ENCODE data around the gene INSRR.
A peak's percentile ranks its signal among the peaks of the same experiment; 100 is the strongest.

Gene INSRR

DNA sequence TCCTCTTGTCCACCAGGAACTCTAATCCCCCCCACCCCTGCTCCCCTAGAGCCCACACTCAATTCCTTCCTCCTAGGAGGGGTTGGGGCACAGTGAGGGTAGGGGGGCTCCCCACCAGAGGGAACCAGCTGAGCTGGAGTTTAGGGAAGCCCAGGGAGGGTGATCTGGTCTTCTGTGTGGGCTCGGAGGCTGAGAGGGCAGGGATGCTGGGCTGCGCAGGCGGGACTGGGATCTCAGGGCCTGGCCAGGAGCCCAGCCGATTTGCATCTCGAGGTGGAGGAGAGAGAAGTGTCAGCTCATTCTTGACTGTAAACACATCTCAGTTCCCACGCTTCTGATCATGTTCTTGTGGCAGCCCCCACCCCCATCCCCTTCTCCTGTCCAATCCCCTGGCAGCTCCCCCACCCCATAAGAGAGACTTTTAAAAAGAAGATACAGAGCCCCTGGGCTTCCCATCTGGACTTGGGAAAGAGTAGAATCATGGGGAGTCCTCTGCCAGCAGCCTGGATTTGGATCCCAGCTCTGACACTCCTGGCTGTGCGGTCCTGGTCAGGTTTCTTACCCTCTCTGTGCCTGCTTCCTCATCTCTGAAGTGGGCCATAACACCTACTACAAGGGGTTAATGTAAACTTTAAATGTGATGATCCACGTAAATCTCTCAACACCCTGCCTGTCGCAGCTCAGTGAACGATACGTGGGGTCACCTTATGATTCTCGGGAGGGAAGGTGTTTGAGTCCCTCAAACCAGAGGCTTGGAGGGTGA, 41.2 kb upstream of the INSRR start:
- Histone ChIP-seq H3K4me1 (ENCODE audit: control insufficient read depth, insufficient read depth, low read length) (peaks cover 29% of the 10 kb centered on the region), H3K27me3 (ENCODE audit: control insufficient read depth, insufficient read depth, low read length) (peaks cover 18% of the 10 kb centered on the region), H3K4me2 (ENCODE audit: low read length) (no peak overlapping the region), H3K9me3 (replicated peaks; ENCODE audit: low read length) (no peaks in the 10 kb centered on the region), H3K9ac (ENCODE audit: low read depth, low read length) (no peak overlapping the region), H3K36me3 (ENCODE audit: insufficient read depth, low read length) (no peaks in the 10 kb centered on the region), H3K4me3 (ENCODE audit: low read length) (no peak overlapping the region)

DNA sequence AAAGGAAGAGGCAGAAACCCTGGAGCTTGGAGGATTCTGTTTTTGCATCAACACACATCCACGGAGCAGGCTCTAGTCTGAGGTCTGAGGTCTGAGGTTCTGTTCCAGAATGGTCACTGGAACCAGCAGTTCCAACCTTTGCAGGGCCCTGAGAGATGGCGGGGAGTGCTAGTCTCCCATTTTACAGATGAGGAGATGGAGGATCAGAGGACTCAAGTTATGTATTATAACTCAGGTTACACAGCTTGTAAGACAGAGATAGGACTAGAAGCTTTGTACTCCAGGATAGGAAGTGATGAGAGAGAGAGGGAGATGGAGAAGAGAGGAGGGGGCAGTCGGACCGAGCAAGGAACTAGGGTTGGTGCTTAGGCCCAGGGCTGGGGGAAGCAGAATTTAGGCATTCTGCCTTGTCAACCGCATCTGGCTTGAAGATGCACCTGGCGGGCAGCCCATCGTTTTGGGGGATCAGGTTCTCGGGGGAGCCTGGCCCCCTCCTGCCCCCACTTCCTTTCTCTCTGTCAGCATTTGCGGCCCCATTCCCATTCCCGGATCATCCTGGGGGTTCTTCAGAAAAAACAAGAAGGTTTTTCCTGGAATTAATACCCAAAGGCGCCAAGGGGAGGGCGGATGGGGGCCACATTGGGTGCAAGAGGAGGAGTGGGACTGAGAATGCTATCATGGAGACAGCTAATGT, 40.2 kb upstream of the INSRR start:
- Histone ChIP-seq H3K4me1 (ENCODE audit: control insufficient read depth, insufficient read depth, low read length) (peaks cover 29% of the 10 kb centered on the region), H3K36me3 (ENCODE audit: insufficient read depth, low read length) (no peaks in the 10 kb centered on the region), H3K9me3 (replicated peaks; ENCODE audit: low read length) (no peaks in the 10 kb centered on the region), H3K4me2 (ENCODE audit: low read length) (no peak overlapping the region), H3K27me3 (ENCODE audit: control insufficient read depth, insufficient read depth, low read length) (peaks cover 15% of the 10 kb centered on the region), H3K4me3 (ENCODE audit: low read length) (no peak overlapping the region), H3K9ac (ENCODE audit: low read depth, low read length) (no peak overlapping the region)

DNA sequence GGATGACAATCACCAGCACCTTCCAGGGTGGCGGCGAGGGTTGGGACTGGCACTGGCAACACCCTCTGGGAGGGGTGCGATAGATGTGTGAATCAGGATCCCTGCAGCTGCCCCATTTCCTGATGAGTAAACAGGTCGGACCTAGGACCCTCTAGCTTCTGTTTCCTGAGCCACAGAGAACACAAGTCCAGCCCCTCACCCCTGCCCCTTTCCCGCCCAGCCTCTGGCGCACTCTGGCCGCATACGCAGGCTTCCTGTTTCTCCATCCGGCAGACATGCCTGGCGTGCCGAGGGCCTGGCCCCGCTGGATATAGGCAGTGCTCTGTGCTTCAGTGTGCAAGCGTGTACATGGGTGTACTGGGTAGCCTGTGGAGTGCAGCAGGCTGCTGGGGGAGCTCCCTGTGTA, 39.2 kb upstream of the INSRR start:
- H3K9me3 ChIP-seq (replicated peaks; ENCODE audit: low read length), result no peaks in the 10 kb centered on the region
- peaks cover 11% of the 10 kb centered on the region for H3K27me3 ChIP-seq (ENCODE audit: control insufficient read depth, insufficient read depth, low read length)
- peaks cover 29% of the 10 kb centered on the region for H3K4me1 ChIP-seq (ENCODE audit: control insufficient read depth, insufficient read depth, low read length)
- no peak overlapping the region for H3K4me2 ChIP-seq (ENCODE audit: low read length)
- H3K36me3 ChIP-seq (ENCODE audit: insufficient read depth, low read length), result no peaks in the 10 kb centered on the region
- peak overlapping the region; percentile 10 for H3K9ac ChIP-seq (ENCODE audit: low read depth, low read length)
- H3K4me3 ChIP-seq (ENCODE audit: low read length), result no peak overlapping the region

DNA sequence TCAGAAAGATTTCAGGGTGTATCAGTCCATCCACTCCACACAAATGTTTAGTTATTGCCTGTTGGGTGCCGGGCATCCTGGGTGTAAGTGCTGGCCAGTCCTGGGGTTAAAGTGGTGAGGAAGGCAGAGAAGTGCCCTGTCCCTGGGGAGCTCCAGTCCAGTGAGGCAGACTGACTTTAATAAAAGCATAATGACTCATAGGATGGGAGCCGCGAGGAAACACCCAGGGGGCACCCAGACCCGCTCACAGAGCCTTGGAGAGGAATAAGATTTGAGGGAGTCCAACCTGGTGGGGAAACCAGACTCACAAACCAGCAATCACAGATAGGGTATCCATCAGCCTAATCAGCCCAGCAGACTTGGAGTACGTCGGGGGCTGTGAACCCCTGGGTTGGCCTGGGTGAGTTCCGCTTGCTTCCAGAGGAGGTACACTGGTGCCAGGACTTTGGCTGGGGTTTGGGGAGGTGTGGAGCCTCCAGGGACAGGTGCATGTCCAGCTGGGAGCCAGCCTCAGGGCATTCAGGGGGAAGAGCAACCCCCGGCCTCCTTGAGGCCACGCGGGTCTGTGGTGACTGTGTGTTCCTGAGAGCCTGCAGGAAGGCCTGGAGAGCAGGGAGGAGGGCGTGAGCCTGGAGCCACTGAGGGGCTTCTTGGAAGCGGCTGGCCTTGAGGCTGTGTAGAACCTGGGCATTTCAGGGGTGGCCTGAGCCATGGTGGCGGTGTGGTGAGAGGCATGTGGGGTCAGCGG, 38.3 kb upstream of the INSRR start:
- peak overlapping the region; percentile 68 for H3K4me2 ChIP-seq (ENCODE audit: low read length)
- H3K36me3 ChIP-seq (ENCODE audit: insufficient read depth, low read length), result no peaks in the 10 kb centered on the region
- H3K27me3 ChIP-seq (ENCODE audit: control insufficient read depth, insufficient read depth, low read length), result peaks cover 11% of the 10 kb centered on the region
- H3K4me1 ChIP-seq (ENCODE audit: control insufficient read depth, insufficient read depth, low read length), result peaks cover 34% of the 10 kb centered on the region
- H3K9ac ChIP-seq (ENCODE audit: low read depth, low read length), result peak overlapping the region; percentile 29
- H3K9me3 ChIP-seq (replicated peaks; ENCODE audit: low read length), result no peaks in the 10 kb centered on the region
- peak overlapping the region; percentile 30 for H3K4me3 ChIP-seq (ENCODE audit: low read length)

DNA sequence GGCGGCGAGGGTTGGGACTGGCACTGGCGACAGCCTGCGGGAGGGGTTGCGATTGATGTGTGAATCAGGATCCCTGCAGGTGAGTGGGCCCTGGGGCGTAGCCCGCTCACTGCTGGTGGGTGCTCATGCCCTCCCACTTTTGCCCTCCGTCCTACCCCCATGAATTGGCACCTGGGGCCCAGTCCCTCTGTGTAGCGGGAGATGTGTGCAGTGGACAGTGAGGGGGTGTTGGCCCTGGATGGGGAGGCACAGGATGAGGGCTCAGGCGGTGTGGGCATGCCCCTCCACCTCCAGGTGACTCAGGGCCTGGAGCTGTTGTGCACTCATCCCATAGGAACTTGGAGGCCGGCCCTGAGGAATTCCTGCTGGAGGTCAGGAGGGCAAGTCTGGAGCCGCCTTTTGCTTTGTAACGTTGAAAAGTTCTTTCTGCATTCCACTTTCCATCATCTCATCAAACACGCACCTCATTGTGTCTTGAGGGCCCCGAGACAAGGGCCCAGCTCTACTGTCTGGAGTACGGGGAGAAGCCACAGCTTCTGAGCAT, 37.6 kb upstream of the INSRR start:
- H3K9ac ChIP-seq (ENCODE audit: low read depth, low read length), result peak overlapping the region; percentile 29
- peak overlapping the region; percentile 30 for H3K4me3 ChIP-seq (ENCODE audit: low read length)
- H3K9me3 ChIP-seq (replicated peaks; ENCODE audit: low read length), result no peaks in the 10 kb centered on the region
- H3K27me3 ChIP-seq (ENCODE audit: control insufficient read depth, insufficient read depth, low read length), result peaks cover 15% of the 10 kb centered on the region
- peak overlapping the region; percentile 68 for H3K4me2 ChIP-seq (ENCODE audit: low read length)
- H3K36me3 ChIP-seq (ENCODE audit: insufficient read depth, low read length), result no peaks in the 10 kb centered on the region
- peaks cover 37% of the 10 kb centered on the region for H3K4me1 ChIP-seq (ENCODE audit: control insufficient read depth, insufficient read depth, low read length)

DNA sequence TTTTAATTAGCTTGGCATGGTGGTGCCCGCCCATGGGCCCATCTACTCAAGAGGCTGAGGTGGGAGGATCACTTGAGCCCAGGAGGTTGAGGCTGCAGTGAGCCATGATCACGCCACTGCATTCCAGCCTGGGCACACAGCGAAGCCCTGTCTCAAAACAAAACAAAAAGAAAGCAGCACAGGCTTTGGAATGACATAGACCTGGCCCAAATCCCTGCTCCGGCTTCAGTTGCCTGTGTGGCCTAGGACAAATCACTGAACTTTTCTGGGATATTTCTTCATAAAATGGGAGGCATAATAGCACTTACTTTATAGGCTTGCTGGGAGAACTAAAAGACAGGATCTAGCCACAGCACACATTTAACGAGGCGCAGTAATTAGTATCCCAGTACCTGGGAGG, 37.0 kb upstream of the INSRR start:
- Histone ChIP-seq H3K4me1 (ENCODE audit: control insufficient read depth, insufficient read depth, low read length) (peaks cover 37% of the 10 kb centered on the region), H3K9me3 (replicated peaks; ENCODE audit: low read length) (no peaks in the 10 kb centered on the region), H3K4me3 (ENCODE audit: low read length) (no peak overlapping the region), H3K4me2 (ENCODE audit: low read length) (no peak overlapping the region), H3K9ac (ENCODE audit: low read depth, low read length) (no peak overlapping the region), H3K36me3 (ENCODE audit: insufficient read depth, low read length) (no peaks in the 10 kb centered on the region), H3K27me3 (ENCODE audit: control insufficient read depth, insufficient read depth, low read length) (peaks cover 16% of the 10 kb centered on the region)

DNA sequence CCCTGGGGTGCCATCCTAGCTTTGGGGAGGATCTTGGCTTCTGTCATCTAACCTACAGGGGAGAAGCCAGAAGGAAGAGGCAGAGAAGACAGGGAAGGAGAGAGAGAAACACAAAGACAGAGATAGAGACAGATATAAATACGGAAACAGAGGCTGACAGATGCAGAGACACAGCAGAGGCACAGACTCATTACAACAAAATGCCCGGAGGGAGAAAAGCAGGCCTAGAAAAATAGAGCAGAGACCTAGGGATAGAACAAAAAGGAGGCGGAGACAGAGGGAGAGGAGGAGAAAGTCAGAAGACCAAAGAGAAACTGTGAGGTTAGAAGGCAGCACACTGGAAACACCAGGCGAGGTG, 36.5 kb upstream of the INSRR start:
- Histone ChIP-seq H3K9me3 (replicated peaks; ENCODE audit: low read length) (no peaks in the 10 kb centered on the region), H3K27me3 (ENCODE audit: control insufficient read depth, insufficient read depth, low read length) (peaks cover 12% of the 10 kb centered on the region), H3K4me1 (ENCODE audit: control insufficient read depth, insufficient read depth, low read length) (peaks cover 37% of the 10 kb centered on the region), H3K4me2 (ENCODE audit: low read length) (no peak overlapping the region), H3K36me3 (ENCODE audit: insufficient read depth, low read length) (no peaks in the 10 kb centered on the region), H3K9ac (ENCODE audit: low read depth, low read length) (no peak overlapping the region), H3K4me3 (ENCODE audit: low read length) (no peak overlapping the region)

DNA sequence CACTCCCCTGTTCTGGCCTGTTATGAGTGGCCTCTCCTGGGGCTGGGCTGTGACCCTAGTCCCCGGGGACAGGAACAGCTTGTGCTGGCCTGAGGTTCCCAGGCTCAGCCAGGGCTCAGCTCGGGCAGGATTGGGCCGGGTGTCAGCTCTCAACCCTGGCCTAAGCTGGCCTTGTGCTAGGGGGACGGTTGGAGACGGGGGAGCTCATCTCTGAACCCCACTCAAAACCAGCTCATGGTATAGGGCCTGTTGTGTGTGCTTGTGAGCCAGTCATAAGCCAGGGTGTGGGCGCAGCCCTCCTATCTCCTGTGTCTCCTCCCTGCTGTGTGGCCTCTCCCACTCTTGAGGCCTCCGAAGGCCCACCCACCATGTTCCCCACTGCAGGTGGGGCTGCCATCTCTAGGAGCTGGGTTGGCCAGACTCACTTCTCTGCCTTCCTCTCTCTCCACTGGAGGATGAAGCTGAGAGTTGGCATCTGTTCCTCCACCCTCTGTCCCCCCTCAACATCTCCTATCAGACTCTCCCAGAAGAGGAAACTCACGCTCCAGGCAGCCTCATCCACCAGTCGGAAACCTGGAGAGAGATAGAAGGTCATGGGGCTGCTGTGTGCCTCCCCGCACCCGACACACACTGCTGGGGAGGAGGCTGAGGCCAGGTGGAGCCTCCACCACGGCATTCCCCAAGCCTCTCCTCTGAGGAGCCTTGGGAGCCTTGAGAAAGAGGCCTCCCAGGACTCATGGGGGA, 36.0 kb upstream of the INSRR start:
- no peaks in the 10 kb centered on the region for H3K36me3 ChIP-seq (ENCODE audit: insufficient read depth, low read length)
- no peak overlapping the region for H3K4me2 ChIP-seq (ENCODE audit: low read length)
- H3K4me1 ChIP-seq (ENCODE audit: control insufficient read depth, insufficient read depth, low read length), result peaks cover 37% of the 10 kb centered on the region
- H3K4me3 ChIP-seq (ENCODE audit: low read length), result no peak overlapping the region
- no peak overlapping the region for H3K9ac ChIP-seq (ENCODE audit: low read depth, low read length)
- no peaks in the 10 kb centered on the region for H3K9me3 ChIP-seq (replicated peaks; ENCODE audit: low read length)
- peaks cover 11% of the 10 kb centered on the region for H3K27me3 ChIP-seq (ENCODE audit: control insufficient read depth, insufficient read depth, low read length)

DNA sequence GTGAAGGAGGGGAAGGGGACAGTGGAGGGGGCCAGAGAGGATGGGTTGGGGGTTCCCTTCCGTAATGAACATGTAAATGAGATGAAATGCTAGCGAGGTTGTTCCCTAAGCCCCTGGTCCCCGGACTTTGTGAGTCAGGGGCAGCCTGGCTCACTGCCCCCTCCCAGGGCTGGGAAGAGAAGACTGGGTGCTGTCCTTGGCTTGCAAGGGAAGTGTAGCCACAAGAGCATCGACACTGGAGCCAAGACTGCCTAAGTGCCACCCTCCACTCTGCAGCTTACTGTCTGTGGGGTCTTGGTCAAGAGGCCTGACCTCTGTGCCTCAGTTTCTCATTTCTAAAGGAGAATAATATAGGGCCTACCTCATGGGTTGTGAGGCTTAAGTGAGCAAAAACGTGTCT, 35.1 kb upstream of the INSRR start:
- Histone ChIP-seq H3K9me3 (replicated peaks; ENCODE audit: low read length) (no peaks in the 10 kb centered on the region), H3K36me3 (ENCODE audit: insufficient read depth, low read length) (no peaks in the 10 kb centered on the region), H3K4me3 (ENCODE audit: low read length) (no peak overlapping the region), H3K9ac (ENCODE audit: low read depth, low read length) (no peak overlapping the region), H3K27me3 (ENCODE audit: control insufficient read depth, insufficient read depth, low read length) (peaks cover 11% of the 10 kb centered on the region), H3K4me2 (ENCODE audit: low read length) (no peak overlapping the region), H3K4me1 (ENCODE audit: control insufficient read depth, insufficient read depth, low read length) (peaks cover 37% of the 10 kb centered on the region)

DNA sequence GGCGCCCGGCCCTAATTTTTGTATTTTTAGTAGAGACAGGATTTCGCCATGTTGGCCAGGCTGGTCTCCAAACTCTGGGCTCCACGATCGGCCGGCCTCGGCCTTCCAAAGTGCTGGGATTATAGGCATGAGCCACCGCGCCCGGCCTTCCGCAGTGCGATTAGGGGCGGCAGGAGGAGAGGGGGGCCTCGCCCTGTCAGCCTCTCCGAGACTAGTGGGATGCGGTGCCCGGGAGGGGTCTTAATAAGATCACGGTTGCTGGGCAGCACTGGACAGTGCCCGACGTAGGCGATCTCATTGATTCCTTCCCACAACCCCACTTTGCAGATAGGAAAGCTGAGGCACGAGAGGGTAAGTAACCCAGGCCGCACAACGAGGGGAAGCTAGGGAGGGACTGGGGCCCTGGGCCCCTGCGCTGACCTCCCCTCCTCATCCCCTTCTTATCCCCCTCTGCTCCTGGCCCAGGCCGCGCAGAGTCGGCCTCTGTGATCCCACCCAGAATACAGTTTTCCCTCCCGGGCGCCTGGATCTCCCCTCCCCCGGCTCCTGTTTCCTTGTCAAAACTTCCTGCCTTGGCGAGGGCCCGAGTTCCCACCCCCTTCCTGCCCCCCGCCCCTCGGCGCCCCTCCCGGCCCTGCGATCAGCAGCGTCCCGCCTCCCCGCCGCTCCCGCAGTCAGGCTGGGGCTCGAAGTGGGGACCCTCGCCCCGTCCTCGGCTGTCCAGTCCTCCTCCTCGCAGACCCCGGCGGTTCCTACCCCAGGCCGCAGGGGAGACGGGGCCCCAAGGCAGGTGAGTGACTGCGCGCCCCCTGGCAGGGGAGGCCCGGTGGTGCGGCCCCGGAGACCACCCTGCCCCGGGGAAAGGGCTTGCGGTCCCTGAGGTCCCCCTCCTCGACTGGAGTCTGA, 34.4 kb upstream of the INSRR start, which contains the start of gene PEAR1:
Gene PEAR1, plus strand, starts transcription at position 671 of the 906 bp plus-strand sequence. CDS start 10,209 bp downstream, outside the sequence.
- Histone ChIP-seq H3K9ac (ENCODE audit: low read depth, low read length) (no peak within 1 kb of the TSS), H3K4me2 (ENCODE audit: low read length) (peak within 1 kb of the TSS; percentile 54), H3K27me3 (ENCODE audit: control insufficient read depth, insufficient read depth, low read length) (peaks cover 17% of the 10 kb centered on the region), H3K36me3 (ENCODE audit: insufficient read depth, low read length) (no peaks in the 10 kb centered on the region), H3K4me3 (ENCODE audit: low read length) (peak within 1 kb of the TSS; percentile 37), H3K9me3 (replicated peaks; ENCODE audit: low read length) (no peaks in the 10 kb centered on the region), H3K4me1 (ENCODE audit: control insufficient read depth, insufficient read depth, low read length) (peaks cover 33% of the 10 kb centered on the region)

All from skeletal muscle satellite cell (primary cell).